Testis (tissue), 3 donors: ENCODE measurements around the gene NELL1. TPM values are rescaled to one million over a fixed set of nuclear protein-coding genes. Genes with fewer than 3 reads are reported as not detected.

Source experiments
- DNase-seq: peaks from one replicate; pipeline ENCODE4 v3.0.0-alpha.2; 2019
- H3K27ac ChIP-seq, 2 donors: fragments of 200-600 bp; sonication (generic); one replicate each; pipeline ENCODE4 v1.5.1; 2019
- H3K27me3 ChIP-seq: fragments of 200-600 bp; sonication (generic); one replicate; pipeline ENCODE4 v1.5.1; 2019
- H3K36me3 ChIP-seq: fragments of 200-600 bp; sonication (generic); one replicate; pipeline ENCODE4 v1.5.1; 2017; ENCODE audit warnings: low read depth; ENCODE audit errors: missing control alignments
- H3K4me1 ChIP-seq: fragments of 200-600 bp; sonication (generic); one replicate; pipeline ENCODE4 v1.5.1; 2019
- H3K4me3 ChIP-seq, 2 donors: fragments of 200-600 bp; sonication (generic); one replicate each; pipeline ENCODE4 v1.5.1; 2017 to 2019
- H3K9me3 ChIP-seq: fragments of 200-600 bp; sonication (generic); one replicate; pipeline ENCODE4 v1.5.1; 2017
- POLR2A ChIP-seq: fragments of 450-650 bp; IDR thresholded peaks from one replicate; pipeline ENCODE4 v1.6.1; 2017; ENCODE audit warnings: antibody characterized with exemption, mild to moderate bottlenecking, moderate library complexity
- WGBS, 2 donors: methylation state at CpG; one replicate each; pipeline ENCODE4 v1.1.5; 2018; 5-methylcytosine and 5-hydroxymethylcytosine counted together
- intact Hi-C: fragments of 100-400 bp; cut with DNase I; formaldehyde crosslinking; loops from one replicate; pipeline ENCODE4 v1.15.1; 2023; ENCODE audit warnings: low total_unique reads
- polyA plus RNA-seq: library from polyadenylated mRNA; stranded (reverse); fragments of 350-450 nt; fragmentation: Illumina TruSeq; extraction: RNeasy Lipid Tissue Mini Kit (QIAGEN cat#74804); gene quantifications from one replicate; pipeline ENCODE4 v1.2.3, GENCODE V29; 2014; ENCODE audit warnings: low read depth, low replicate concordance; ENCODE audit not compliant: insufficient read depth
- total RNA-seq, 2 donors: library from RNA; depleted of rRNA; stranded (reverse); fragments of >200 nt; gene quantifications; one replicate each; pipeline ENCODE4 v1.2.3, GENCODE V29; 2016
- TF ChIP-seq, protein P1 (sequence below), 3 experiments: fragments of 450-650 bp in 2 of 3; fragments of 200-600 bp in 1 of 3; sonication (generic) in 1 of 3; IDR thresholded peaks; one replicate each; pipeline ENCODE4 v1.5.1; 2016 to 2019; ENCODE audit warnings: antibody characterized with exemption in 3 of 3, mild to moderate bottlenecking in 2 of 3, moderate library complexity in 1 of 3

NELL1 gene
- total and polyA plus RNA-seq, 3 donors from 2014 or later, result 4.9 to 8.9 (median 7.0) TPM

DNA sequence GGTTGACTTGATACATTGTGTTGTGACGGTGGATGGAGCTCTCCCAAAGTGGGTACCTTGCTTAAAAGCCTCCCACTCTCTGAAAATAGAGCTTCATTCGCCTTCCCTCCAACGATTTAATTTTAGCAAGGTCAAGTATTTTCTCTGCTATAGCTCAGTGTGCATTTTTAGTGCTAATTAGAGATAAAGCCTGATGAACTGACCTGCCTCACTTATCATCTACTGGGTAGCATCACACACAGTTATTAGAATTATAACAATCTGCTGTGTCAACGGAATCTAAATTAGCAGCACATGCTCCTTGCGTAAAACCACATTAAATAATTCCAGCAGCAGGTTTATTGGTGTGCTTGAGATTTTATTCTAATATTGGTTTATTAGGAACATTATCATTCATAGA is 701.7 kb downstream of the NELL1 start:
- Histone ChIP-seq H3K4me1 (no peaks in the 10 kb centered on the region), H3K9me3 (no peaks in the 10 kb centered on the region), H3K27ac (no peak overlapping the region), H3K4me3 (no peak overlapping the region), H3K36me3 (no peaks in the 10 kb centered on the region), H3K27me3 (no peaks in the 10 kb centered on the region)
- no peak for DNase-seq
- 35 to 49% methylated on average over 5 of the region's 5 CpGs for WGBS, 2 donors
- no peak for TF ChIP-seq POLR2A
- TF ChIP-seq, protein P1, sequence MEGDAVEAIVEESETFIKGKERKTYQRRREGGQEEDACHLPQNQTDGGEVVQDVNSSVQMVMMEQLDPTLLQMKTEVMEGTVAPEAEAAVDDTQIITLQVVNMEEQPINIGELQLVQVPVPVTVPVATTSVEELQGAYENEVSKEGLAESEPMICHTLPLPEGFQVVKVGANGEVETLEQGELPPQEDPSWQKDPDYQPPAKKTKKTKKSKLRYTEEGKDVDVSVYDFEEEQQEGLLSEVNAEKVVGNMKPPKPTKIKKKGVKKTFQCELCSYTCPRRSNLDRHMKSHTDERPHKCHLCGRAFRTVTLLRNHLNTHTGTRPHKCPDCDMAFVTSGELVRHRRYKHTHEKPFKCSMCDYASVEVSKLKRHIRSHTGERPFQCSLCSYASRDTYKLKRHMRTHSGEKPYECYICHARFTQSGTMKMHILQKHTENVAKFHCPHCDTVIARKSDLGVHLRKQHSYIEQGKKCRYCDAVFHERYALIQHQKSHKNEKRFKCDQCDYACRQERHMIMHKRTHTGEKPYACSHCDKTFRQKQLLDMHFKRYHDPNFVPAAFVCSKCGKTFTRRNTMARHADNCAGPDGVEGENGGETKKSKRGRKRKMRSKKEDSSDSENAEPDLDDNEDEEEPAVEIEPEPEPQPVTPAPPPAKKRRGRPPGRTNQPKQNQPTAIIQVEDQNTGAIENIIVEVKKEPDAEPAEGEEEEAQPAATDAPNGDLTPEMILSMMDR (IDR thresholded peaks at IDR 0.05), result no peak
- intact Hi-C loops, result no loop called here

DNA sequence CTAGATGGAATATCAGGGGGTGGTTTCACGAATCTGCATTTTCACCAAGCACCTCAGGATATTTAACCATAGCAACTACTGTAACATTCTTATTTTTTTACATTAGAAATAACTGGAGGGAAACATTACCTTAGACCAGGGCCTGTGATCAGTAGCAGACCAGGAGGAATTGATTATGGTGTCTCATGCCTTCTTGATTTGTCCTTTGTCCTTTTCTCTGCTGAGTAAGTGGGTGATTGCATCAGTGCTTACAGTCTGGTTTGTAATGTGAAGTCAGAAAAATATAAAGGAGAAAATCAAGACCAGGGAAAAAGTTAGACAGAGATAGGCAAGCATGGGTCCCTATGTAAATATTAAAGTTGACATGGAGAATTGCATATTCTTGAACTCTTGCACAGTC is 703.3 kb downstream of the NELL1 start:
- DNase-seq, result no peak
- Histone ChIP-seq H3K4me1 (no peaks in the 10 kb centered on the region), H3K36me3 (no peaks in the 10 kb centered on the region), H3K4me3 (no peak overlapping the region), H3K27me3 (no peaks in the 10 kb centered on the region), H3K9me3 (no peaks in the 10 kb centered on the region), H3K27ac (no peak overlapping the region)
- intact Hi-C loops, result no loop called here
- 86 to 93% methylated on average over 1 of the region's 1 CpG for WGBS, 2 donors
- TF ChIP-seq, protein P1 (IDR thresholded peaks at IDR 0.05), result no peak
- TF ChIP-seq POLR2A, result no peak

DNA sequence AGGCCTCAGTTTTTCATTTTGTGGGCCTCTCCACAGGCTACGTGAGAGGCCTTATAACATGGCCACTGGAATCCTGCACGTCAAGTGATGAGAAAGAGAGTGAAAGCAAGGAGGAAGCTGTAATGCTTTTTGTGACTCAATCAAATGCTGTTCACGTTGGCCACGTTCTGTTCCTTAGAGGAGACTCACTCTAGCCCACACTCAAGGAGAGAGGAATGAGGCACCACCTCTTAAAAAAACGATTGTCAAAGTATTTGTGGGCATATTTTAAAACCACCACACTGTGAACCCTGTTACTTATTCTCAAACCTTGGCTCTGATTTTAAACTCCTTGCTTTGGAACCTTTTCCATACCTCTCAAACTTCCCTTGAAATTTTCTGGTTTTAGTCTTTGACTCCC is 705.0 kb downstream of the NELL1 start:
- no peak for DNase-seq
- no peak for TF ChIP-seq POLR2A
- TF ChIP-seq, protein P1 (IDR thresholded peaks at IDR 0.05), result no peak
- Histone ChIP-seq H3K27me3 (no peaks in the 10 kb centered on the region), H3K9me3 (no peaks in the 10 kb centered on the region), H3K4me3 (no peak overlapping the region), H3K4me1 (no peaks in the 10 kb centered on the region), H3K27ac (no peak overlapping the region), H3K36me3 (no peaks in the 10 kb centered on the region)
- intact Hi-C loops, result no loop called here
- WGBS, 2 donors, result 66 to 67% methylated on average over 5 of the region's 5 CpGs

DNA sequence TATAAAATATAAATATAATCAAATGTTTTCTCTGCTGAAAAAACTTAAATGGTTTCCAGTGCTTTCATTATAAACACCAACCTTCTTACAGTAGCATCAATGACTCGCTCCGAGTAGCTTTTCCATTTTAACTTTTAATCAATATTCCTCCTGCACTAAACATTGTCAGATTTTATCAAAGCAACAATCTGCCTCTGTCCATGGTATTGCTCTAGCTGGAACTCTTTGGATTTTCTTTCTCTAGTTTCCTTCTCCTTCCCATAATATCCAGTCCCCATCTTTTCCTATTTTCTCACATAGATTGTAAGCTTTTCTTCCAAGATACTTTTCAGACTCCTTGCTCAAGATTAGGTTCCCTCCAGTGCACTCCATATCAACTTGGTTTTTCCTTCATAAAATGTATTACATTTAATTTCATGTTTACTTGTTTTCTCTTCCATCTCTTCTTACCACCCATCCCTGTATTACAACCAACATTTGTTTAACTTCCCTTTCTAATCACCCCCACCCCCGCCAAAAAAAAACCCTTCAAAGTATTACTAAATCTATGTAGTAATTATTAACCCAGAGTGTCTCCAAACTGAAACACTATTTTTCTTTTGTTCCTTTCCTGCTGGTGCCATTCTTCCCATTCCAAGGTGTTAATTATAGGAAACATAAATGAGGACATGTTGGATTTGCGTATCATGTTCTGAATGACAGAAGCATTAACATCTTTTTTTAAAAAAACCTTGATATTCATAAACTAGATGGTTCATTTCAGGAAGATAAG is 716.5 kb downstream of the NELL1 start:
- H3K27ac ChIP-seq, result no peak overlapping the region
- no peak for TF ChIP-seq POLR2A
- TF ChIP-seq, protein P1 (IDR thresholded peaks at IDR 0.05), result no peak
- 89 to 92% methylated on average over 4 of the region's 4 CpGs for WGBS, 2 donors
- intact Hi-C loops, result no loop called here
- no peak overlapping the region for H3K4me3 ChIP-seq
- no peaks in the 10 kb centered on the region for H3K27me3 ChIP-seq
- H3K36me3 ChIP-seq, result no peaks in the 10 kb centered on the region
- no peaks in the 10 kb centered on the region for H3K9me3 ChIP-seq
- H3K4me1 ChIP-seq, result no peaks in the 10 kb centered on the region
- DNase-seq, result no peak

DNA sequence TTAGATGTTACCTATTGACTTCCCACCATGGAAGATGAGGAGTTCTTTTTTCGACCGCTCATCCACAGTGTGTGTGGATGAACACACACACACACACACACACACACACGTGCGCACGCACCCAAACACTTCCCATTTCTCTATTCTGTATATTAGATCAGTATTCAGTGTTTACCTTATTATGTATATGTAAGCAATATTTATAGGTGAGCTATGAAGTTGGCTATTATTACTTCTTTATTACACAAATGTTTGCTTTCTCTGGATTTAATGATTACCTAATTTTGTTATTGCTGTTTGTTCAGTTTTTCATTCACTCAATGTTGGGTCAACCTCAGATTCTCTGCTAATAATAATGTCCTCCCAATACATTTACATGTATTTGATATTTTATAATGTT is 721.0 kb downstream of the NELL1 start:
- TF ChIP-seq POLR2A, result no peak
- TF ChIP-seq, protein P1 (IDR thresholded peaks at IDR 0.05), result no peak
- WGBS, 2 donors, result 84 to 96% methylated on average over 5 of the region's 5 CpGs
- Histone ChIP-seq H3K4me1 (no peaks in the 10 kb centered on the region), H3K36me3 (no peaks in the 10 kb centered on the region), H3K27me3 (no peaks in the 10 kb centered on the region), H3K4me3 (no peak overlapping the region), H3K27ac (no peak overlapping the region), H3K9me3 (no peaks in the 10 kb centered on the region)
- intact Hi-C loops, result no loop called here
- DNase-seq, result no peak
